HG02623 (cell line): ENCODE measurements around the gene FAM53A.
"Not testable (repeated sequence)": the region's sequence is repeated elsewhere in the genome, so short reads cannot be mapped to it uniquely, and the experiment has no call there.

ENCODE experiments used
- ATAC-seq: cut with Tn5 transposase; IDR thresholded peaks from one replicate; pipeline ENCODE4 v1.9.1; 2021; ENCODE audit warnings: moderate library complexity; ENCODE audit not compliant: unreplicated experiment

Gene FAM53A

GRCh38 chr4:1641671-1642070 lies 42.4 kb downstream of the FAM53A start:
- no peak for ATAC-seq

DNA sequence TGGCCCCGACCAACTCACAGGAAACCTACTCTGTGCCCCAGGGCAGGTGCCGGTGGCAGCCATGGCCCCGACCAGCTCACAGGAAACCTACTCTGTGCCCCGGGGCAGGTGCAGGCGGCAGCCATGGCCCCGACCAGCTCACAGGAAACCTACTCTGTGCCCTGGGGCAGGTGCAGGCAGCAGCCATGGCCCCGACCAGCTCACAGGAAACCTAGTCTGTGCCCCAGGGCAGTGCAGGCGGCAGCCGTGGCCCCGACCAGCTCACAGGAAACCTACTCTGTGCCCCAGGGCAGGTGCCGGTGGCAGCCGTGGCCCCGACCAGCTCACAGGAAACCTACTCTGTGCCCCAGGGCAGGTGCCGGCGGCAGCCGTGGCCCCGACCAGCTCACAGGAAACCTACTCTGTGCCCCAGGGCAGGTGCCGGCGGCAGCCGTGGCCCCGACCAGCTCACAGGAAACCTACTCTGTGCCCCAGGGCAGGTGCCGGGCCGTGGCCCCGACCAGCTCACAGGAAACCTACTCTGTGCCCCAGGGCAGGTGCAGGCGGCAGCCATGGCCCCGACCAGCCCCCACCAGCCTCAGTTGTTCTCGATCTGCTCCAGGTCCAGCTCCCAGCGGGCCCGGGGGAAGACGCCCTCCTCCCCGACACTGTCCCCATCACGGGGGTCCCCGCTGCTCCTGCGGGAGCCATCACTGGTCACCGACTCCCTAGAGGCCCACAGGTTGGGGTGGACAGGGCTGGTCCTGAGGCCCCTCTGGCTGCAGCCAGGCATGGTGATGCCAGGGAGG lies 43.2 kb downstream of the FAM53A start:
- not testable (repeated sequence) for ATAC-seq

DNA sequence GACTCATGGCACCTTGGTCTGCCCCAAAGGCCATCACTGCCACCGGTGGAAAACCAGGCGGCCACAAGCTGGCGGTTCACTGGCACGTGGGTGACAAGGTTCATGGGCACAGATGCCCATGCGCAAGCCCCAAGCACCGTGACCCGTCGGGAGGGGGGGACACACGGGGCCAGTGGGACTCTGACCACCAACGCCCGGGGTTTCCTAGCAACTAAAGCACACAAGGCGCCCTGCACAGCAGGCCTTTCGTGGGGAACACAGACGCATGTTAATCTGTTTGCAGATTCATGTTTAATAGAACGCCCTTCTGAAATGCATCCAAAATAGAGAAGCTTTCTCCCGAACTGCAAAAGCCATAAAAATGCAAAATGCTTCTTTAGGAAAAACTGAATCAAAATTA lies 43.9 kb downstream of the FAM53A start:
- no peak for ATAC-seq

DNA sequence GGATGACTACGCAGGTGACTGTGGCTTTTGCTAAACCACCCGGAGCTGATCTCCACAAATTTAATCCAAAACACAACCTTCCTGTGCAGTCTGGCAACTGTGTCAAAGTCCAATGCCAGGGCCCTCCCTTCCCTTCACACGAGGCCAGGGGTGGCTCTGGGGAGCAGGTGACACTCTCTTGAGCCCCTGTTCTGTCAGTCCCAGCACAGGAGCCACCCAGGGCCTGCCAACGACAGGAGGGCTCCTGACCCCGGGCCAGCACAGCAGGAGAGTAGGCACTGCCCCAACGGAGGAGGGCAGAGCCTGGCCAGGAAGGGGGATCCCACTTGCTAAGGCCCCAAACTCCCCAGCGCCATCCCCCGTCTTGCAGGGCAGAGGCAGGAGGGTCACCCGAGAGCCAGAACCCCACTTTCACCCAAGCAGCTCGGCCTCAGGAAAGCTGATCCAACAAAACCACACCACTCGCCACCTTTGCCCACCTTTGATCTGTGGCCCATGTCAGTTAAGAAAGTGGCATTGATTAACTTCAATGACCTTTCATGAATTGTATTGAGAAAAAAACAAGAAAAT lies 44.7 kb downstream of the FAM53A start:
- ATAC-seq: no peak

DNA sequence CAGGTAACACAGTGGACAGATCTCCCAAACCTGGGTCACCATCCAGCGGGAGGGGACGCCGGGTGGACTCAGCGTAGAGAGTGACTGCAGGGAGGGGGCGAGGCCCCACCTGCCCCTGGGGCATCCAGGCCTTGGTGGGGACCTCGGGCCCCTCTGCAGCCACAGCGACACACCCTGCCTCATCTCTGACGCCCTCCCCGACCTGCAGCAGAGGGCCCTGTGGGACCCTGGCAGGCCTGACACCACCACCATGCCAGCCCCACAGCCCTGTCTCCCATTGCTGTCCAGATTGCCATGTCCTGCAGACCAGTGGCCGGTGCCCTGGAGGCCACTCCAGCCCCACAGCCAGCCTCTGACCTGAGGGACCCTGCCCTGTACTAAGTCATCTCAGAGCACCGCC lies 45.2 kb downstream of the FAM53A start:
- ATAC-seq: no peak

DNA sequence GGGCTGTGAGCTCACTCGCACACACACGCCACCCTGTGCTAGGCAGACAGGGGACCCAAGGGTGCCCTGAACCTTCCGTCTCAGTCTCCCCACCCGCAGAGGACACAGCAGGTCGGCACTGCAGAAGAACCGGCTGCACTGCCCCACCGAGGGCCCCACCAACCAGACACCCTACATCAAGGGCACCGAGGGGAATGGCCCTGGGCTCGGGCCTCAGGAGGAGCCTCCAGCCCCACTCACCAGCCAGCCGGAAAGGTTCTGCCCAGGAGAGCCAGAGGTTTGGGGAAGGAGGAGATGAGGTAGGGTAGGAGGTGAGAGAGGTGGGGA lies 45.9 kb downstream of the FAM53A start:
- ATAC-seq: no peak

- ATAC-seq: no peak
Measured at GRCh38 chr4:1637580-1638271, 46.4 kb downstream of the FAM53A start.

- no peak for ATAC-seq
Measured at GRCh38 chr4:1636490-1637211, 47.5 kb downstream of the FAM53A start.

GRCh38 chr4:1635464-1635863 lies 48.6 kb downstream of the FAM53A start:
- ATAC-seq: no peak

GRCh38 chr4:1633993-1634392 lies 50.1 kb downstream of the FAM53A start:
- ATAC-seq: no peak

DNA sequence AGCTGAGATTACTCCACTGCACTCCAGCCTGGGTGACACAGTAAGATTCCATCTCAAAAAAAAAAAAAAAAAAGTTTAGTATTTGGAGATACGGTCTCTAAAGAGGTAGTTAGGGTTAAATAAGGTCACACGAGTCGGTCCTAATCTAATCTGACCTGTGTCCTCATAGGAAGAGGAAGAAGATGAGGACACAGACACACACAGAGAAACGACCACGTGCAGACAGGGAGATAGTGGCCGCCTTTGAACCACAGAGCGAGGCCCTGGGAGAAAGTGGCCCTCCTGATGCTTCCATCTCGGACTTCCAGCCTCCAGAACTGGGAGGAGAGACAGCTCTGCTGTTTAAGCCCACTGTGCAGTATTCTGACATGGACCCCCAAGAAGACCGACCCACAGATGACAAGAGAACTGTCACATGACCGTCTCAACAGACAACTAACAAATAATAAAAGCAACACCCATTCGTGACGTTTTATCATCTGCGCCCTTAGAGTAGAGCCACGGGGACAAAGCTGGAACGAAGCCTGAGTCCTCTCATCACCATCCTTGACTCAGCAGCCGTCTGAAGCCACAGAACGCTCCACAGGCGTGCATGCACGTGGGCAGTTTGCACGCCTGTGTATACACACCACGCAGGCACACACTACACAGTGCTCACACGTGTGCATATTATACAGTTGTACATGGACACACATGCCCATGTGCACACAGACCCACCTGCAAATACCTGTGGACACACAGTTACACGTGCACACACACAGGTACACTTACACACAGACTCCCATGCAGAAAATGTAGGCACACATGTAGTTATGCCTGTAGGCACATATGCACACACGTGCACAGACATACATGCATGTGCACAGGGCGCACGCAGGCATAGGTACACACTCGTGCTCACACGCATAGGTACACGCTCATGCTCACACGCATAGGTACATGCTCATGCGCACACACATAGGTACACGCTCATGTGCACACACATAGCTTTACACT lies 51.7 kb downstream of the FAM53A start:
- ATAC-seq: no peak

GRCh38 chr4:1631136-1631535 lies 53.0 kb downstream of the FAM53A start:
- ATAC-seq: no peak

DNA sequence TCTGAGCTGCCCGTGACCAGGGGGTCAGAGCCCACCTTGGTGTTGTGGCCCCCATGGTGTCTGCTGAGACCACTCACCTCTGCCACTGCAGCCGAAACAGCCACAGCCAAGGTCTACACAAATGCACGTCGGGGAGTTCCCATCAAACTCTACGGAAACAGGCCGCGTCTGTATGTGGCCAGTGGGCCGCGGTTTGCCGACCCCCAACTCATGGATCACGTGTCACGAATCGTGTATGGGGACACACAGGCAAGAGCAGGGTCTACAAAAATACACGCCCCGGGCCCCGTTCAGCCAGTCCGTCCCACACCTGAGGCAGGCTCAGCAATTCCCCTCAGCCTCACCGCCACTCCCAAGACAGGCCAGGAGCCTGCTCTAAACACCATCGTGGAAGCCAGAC lies 53.8 kb downstream of the FAM53A start:
- no peak for ATAC-seq

DNA sequence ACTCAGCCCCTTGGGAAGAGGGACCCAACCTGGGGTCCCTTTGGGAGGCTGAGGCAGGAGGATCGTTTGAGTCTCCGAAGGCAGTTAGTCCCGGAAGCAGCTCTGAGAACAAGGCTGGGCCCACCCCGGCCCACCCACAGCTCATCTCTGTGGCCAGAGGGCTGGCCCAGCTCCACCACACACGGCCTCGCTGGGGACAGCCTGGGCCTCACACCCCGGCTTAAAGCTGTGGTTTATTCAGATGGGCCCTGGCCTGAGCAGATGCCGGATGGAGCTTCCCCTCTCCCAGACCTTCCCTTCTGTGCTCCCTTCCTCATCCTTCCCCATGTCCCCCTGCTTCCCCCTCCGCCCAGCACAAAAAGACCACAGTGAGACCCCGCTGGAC lies 54.4 kb downstream of the FAM53A start:
- no peak for ATAC-seq

DNA sequence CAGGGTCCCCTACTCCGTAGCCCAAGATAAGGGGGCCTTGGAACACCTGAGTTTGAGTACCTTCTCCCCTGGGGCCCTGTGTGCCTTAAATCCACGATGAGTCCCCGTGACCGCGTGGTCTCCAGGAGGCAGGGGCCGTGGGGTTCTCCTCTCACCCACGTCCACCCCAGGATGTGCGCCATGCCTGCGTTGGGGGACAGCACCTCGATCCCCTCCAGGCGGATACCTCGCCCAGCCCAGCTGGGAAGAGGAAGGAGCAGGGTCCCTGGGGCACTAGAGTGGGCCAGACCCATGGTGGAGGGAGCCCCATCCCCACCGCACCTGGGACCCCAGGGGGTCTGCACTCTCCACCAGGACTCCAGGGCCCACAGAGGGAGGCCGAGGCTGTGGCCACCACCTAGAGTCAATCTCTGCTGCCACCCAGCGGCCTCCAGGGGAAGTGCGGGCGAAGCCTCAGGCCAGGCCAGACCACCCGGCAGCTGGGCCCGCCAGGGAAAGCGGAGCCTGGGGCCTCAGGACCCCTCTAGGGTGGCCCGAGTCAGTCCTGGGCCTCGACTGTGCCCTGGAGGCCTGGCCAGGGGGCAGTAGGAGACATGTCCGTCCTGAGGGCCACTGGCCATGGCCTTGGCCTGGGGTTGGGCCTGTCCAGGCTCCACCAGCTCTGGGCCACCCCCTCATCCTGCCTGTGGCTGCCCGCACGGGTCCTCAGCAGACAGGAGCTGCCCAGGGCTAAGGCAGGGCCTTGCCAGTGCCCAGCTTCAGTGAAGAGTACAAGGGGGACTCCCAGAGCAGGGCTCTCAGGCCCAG lies 55.0 kb downstream of the FAM53A start:
- ATAC-seq: no peak

GRCh38 chr4:1627417-1628313 lies 56.4 kb downstream of the FAM53A start:
- no peak for ATAC-seq

DNA sequence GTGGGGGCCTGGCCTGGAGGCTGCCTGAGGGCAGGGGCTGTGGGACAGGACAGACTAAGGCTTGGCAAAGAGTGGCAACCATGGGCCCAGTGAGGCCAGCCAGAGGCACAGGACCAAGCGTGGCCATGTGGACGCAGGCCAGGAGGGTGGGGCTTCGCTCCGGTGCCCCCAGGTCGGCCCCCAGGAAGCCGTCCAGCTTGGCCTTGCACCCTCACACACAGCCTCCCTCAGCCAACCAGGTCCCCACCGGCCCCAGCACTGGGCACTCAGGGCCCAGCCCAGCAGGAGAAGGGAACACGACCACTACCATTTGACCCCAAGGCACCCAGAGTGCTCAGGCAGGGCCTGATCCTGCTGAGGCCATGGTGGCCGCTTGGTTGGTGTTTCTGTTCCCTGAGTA lies 57.2 kb downstream of the FAM53A start:
- no peak for ATAC-seq

DNA sequence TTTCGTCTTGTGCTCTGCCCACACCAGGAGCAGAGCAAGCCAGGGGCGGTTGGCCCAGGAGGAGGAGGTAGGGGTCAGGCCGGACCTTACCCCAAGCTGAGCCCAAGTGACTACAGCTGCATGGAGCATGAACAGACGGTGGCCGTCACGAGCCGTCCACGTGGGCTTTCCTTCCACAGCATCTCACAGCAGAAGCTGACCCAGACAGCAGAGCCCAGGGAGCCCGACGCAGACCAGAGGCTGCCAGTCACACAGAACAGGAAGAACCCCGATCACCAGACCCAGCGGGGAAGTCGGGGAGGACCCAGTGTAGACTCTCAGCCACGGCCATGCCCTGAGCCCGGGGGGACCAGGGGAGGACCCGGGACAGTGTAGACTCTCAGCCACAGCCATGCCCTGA lies 58.0 kb downstream of the FAM53A start:
- no peak for ATAC-seq
